IMR-90 (cell line): ENCODE measurements around the gene RALGPS1.

Experiments
- FOS ChIP-seq: fragments of 150-350 bp; IDR thresholded peaks from 2 replicates; pipeline ENCODE4 v1.6.1; 2016; ENCODE audit warnings: low read depth, low read length
- MAFK ChIP-seq: IDR thresholded peaks from 2 replicates; pipeline ENCODE4 v1.6.1; 2012; ENCODE audit warnings: low read depth, low read length, improper control_type of control experiment
- MAZ ChIP-seq: IDR thresholded peaks from 2 replicates; pipeline ENCODE4 v1.6.1; 2012; ENCODE audit warnings: low read depth, mild to moderate bottlenecking, low read length, improper control_type of control experiment, moderate library complexity, borderline replicate concordance
- MXI1 ChIP-seq: IDR thresholded peaks from 2 replicates; pipeline ENCODE4 v1.6.1; 2012; ENCODE audit warnings: low read depth, mild to moderate bottlenecking, low read length, moderate library complexity, borderline replicate concordance
- NFE2L2 ChIP-seq: fragments of 150-350 bp; IDR thresholded peaks from 2 replicates; pipeline ENCODE4 v1.6.1; 2016; ENCODE audit warnings: low read depth, mild to moderate bottlenecking, low read length
- POLR2A ChIP-seq: IDR thresholded peaks from 2 replicates; pipeline ENCODE4 v1.6.1; 2012; ENCODE audit warnings: mild to moderate bottlenecking, low read depth, low read length
- RAD21 ChIP-seq: IDR thresholded peaks from 2 replicates; pipeline ENCODE4 v1.6.1; 2012; ENCODE audit warnings: low read length, improper control_type of control experiment
- TF ChIP-seq, protein P1 (sequence below): conservative IDR thresholded peaks from 2 replicates; pipeline ENCODE4 v1.5.1; 2012; ENCODE audit warnings: mild to moderate bottlenecking, low read depth, low read length, improper control_type of control experiment

DNA sequence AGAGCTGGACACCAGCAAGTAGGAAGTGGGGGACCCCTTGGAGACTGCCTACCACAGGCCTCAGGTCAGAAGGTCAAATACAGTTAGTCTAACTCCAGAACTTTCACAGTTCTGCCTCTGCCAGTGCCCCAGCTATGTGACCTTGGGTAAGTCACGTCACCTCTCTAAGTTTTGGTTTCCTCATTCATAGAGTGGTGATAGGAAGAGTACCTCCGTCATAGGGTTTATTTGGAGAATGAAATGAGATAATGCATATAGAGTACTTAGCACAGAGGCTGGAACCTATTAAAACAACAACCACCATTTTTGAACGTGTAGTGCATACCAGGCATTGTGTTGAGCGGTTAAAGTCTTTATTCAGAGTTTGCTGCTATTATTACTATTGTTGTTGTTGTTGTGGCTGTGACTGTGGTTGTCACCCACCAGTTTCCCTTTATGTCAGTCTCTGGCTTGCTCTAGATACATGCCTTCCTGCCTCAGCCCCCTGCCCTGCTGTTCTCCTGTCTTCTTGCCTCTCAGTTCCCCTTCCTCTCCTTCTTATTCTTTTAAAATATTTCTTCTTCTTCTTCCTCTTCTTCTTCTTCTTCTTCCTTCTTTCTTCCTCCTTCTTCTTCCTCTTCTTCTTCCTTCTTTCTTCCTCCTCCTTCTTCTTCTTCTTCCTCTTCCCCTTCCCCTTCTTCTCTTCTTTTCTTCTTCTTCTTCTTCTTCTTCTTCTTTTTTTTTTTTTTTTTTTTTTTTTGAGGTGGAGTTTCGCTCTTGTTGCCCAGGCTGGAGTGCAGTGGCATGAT lies 67.8 kb downstream of the RALGPS1 start:
- TF ChIP-seq, protein P1, sequence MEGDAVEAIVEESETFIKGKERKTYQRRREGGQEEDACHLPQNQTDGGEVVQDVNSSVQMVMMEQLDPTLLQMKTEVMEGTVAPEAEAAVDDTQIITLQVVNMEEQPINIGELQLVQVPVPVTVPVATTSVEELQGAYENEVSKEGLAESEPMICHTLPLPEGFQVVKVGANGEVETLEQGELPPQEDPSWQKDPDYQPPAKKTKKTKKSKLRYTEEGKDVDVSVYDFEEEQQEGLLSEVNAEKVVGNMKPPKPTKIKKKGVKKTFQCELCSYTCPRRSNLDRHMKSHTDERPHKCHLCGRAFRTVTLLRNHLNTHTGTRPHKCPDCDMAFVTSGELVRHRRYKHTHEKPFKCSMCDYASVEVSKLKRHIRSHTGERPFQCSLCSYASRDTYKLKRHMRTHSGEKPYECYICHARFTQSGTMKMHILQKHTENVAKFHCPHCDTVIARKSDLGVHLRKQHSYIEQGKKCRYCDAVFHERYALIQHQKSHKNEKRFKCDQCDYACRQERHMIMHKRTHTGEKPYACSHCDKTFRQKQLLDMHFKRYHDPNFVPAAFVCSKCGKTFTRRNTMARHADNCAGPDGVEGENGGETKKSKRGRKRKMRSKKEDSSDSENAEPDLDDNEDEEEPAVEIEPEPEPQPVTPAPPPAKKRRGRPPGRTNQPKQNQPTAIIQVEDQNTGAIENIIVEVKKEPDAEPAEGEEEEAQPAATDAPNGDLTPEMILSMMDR: no peak
- TF ChIP-seq MXI1 (no peak), POLR2A (no peak), RAD21 (no peak), MAZ (no peak), FOS (no peak), MAFK (no peak), NFE2L2 (no peak)
